Keratinocyte (primary cell): ENCODE data around the gene TKT. TPM values are rescaled to one million over a fixed set of nuclear protein-coding genes. Genes with fewer than 3 reads are reported as not detected.

Experiments used
- DNase-seq: peaks from one replicate; pipeline ENCODE4 v3.0.0-alpha.2; 2011; ENCODE audit warnings: low read depth, missing footprints, low spot score
- FAIRE-seq: peaks from 2 replicates; lab custom pipeline; 2011; peaks lifted over from hg19 to GRCh38; lab: Jason Lieb, UNC
- H2AFZ ChIP-seq: 2 replicates; pipeline ENCODE4 v1.6.0; 2012; ENCODE audit warnings: low read length, control low read depth, inconsistent platforms; ENCODE audit not compliant: control insufficient read depth
- H3K27ac ChIP-seq: 2 replicates; pipeline ENCODE4 v1.5.1; 2011; ENCODE audit warnings: low read length; ENCODE audit not compliant: control insufficient read depth, insufficient read depth
- H3K27me3 ChIP-seq: 3 replicates; pipeline ENCODE4 v1.6.0; 2011; ENCODE audit warnings: low read length; ENCODE audit not compliant: control insufficient read depth, insufficient read depth; ENCODE audit errors: extremely low read depth
- H3K36me3 ChIP-seq, 2 experiments: 2 replicates in 1 of 2; 3 replicates in 1 of 2; pipeline ENCODE4 v1.5.1; 2011; ENCODE audit warnings: low read length in 2 of 2, mild to moderate bottlenecking in 1 of 2; ENCODE audit not compliant: control insufficient read depth in 2 of 2, insufficient read depth in 2 of 2; ENCODE audit errors: extremely low read depth in 1 of 2
- H3K4me1 ChIP-seq: 3 replicates; pipeline ENCODE4 v1.5.1; 2011; ENCODE audit warnings: low read length; ENCODE audit not compliant: control insufficient read depth, insufficient read depth; ENCODE audit errors: extremely low read depth
- H3K4me2 ChIP-seq: 3 replicates; pipeline ENCODE4 v1.6.0; 2011; ENCODE audit warnings: low read depth, low read length; ENCODE audit not compliant: control insufficient read depth, insufficient read depth; ENCODE audit errors: extremely low read depth
- H3K4me3 ChIP-seq, 3 experiments: fragments of 200-600 bp in 1 of 3; sonication (generic) in 1 of 3; 2 replicates in 2 of 3; 3 replicates in 1 of 3; pipeline ENCODE4 v1.5.1; 2011 to 2016; ENCODE audit warnings: low read length in 3 of 3, mild to moderate bottlenecking in 3 of 3, control low read depth in 2 of 3, inconsistent platforms in 1 of 3, low read depth in 1 of 3, mixed read lengths in 1 of 3, mixed run types in 1 of 3, moderate library complexity in 1 of 3; ENCODE audit not compliant: control insufficient read depth in 2 of 3, insufficient read depth in 2 of 3; ENCODE audit errors: extremely low read depth in 1 of 3
- H3K79me2 ChIP-seq: 2 replicates; pipeline ENCODE4 v1.6.0; 2012; ENCODE audit warnings: low read length; ENCODE audit not compliant: control insufficient read depth, insufficient read depth
- H3K9ac ChIP-seq: 3 replicates; pipeline ENCODE4 v1.6.0; 2011; ENCODE audit warnings: low read length; ENCODE audit not compliant: control insufficient read depth, insufficient read depth; ENCODE audit errors: extremely low read depth
- H3K9me1 ChIP-seq: 3 replicates; pipeline ENCODE4 v1.6.0; 2011; ENCODE audit warnings: low read length; ENCODE audit not compliant: control insufficient read depth, insufficient read depth; ENCODE audit errors: extremely low read depth
- H3K9me3 ChIP-seq: 2 replicates; pipeline ENCODE4 v1.5.1; 2012; ENCODE audit warnings: low read depth, low read length; ENCODE audit not compliant: control insufficient read depth
- H4K20me1 ChIP-seq: 3 replicates; pipeline ENCODE4 v1.6.0; 2011; ENCODE audit warnings: low read length; ENCODE audit not compliant: control insufficient read depth, insufficient read depth; ENCODE audit errors: extremely low read depth
- EZH2 ChIP-seq: IDR thresholded peaks from one replicate; pipeline ENCODE4 v1.6.1; 2012; ENCODE audit warnings: inconsistent platforms, mild to moderate bottlenecking, low read length, moderate library complexity
- dilution Hi-C: fragments of 300-500 bp; cut with MboI; formaldehyde crosslinking; loops from one replicate; pipeline ENCODE4 v1.7.0; 2020; ENCODE audit warnings: low sequenced_read_pairs; ENCODE audit not compliant: extremely low pct_ligation_motif_present
- polyA plus RNA-seq, 5 experiments: library from polyadenylated mRNA; depleted of rRNA in 3 of 5; stranded (reverse) in 3 of 5; stranded (forward) in 1 of 5; unstranded in 1 of 5; fragments of >200 nt; gene quantifications; 1 replicate in 1 of 5; 2 replicates in 3 of 5; 3 replicates in 1 of 5; pipeline versions ENCODE4 v1.2.1 to v1.2.3, GENCODE V29; 2011 to 2012; ENCODE audit warnings: missing spikeins in 2 of 5, low read depth in 1 of 5, low replicate concordance in 1 of 5
- TF ChIP-seq, protein P1 (sequence below), 3 experiments: IDR thresholded peaks in 1 of 3; conservative IDR thresholded peaks in 1 of 3; optimal IDR thresholded peaks in 1 of 3; 2 replicates in 2 of 3; 3 replicates in 1 of 3; pipeline versions ENCODE3 to v1.5.1; 2011; ENCODE audit warnings: low read length in 3 of 3, mild to moderate bottlenecking in 3 of 3, moderate library complexity in 2 of 3, control low read depth in 1 of 3, inconsistent platforms in 1 of 3; ENCODE audit not compliant: insufficient read depth in 2 of 3; ENCODE audit errors: extremely low read depth in 1 of 3

The TKT gene
- polyA plus RNA-seq, 1 donor (not counting 4 experiments of a cell fraction or from before 2014, with no cell fraction given) = 266 TPM

DNA sequence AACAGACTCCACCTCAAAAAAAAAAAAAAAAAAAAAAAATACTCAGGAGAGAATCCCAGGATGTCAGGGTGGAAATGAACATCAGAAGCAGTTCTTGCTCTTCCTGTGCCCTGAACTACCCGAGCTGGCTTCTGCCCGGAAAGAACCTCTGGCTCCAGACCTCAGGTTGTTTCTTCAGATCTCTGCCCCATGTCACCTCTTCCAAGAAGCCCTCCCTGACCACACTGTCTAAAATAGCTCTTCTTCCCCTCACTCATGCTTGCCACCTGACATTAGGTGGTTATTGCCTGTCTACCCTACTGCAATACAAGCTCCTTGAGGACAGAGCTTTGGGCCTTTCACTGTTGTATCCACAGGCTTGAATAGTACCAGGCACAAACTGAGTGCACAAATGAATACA lies 8.2 kb downstream of the TKT start:
- peaks cover 100% of the 10 kb centered on the region for H3K79me2 ChIP-seq
- peaks cover 11% of the 10 kb centered on the region for H3K9me1 ChIP-seq
- peaks cover 18 to 26% of the 10 kb centered on the region in 2 experiments for H3K36me3 ChIP-seq
- DNase-seq (no peak), FAIRE-seq (no peak)
- H4K20me1 ChIP-seq = peaks cover 78% of the 10 kb centered on the region
- peaks cover 3% of the 10 kb centered on the region for H3K4me1 ChIP-seq
- no peak overlapping the region for H2AFZ ChIP-seq
- no peak overlapping the region for H3K9ac ChIP-seq
- dilution Hi-C loops = no loop called here
- no peak overlapping the region for H3K4me3 ChIP-seq
- H3K27me3 ChIP-seq = no peaks in the 10 kb centered on the region
- TF ChIP-seq, protein P1, sequence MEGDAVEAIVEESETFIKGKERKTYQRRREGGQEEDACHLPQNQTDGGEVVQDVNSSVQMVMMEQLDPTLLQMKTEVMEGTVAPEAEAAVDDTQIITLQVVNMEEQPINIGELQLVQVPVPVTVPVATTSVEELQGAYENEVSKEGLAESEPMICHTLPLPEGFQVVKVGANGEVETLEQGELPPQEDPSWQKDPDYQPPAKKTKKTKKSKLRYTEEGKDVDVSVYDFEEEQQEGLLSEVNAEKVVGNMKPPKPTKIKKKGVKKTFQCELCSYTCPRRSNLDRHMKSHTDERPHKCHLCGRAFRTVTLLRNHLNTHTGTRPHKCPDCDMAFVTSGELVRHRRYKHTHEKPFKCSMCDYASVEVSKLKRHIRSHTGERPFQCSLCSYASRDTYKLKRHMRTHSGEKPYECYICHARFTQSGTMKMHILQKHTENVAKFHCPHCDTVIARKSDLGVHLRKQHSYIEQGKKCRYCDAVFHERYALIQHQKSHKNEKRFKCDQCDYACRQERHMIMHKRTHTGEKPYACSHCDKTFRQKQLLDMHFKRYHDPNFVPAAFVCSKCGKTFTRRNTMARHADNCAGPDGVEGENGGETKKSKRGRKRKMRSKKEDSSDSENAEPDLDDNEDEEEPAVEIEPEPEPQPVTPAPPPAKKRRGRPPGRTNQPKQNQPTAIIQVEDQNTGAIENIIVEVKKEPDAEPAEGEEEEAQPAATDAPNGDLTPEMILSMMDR (optimal IDR thresholded peaks at IDR 0.05 in 1 of 3, IDR thresholded peaks at IDR 0.05 in 1 of 3, conservative IDR thresholded peaks at IDR 0.05 in 1 of 3; ENCODE audit: extremely low read depth in 1 of 3, insufficient read depth in 2 of 3, low read length in 3 of 3) = no peak
- TF ChIP-seq EZH2 = no peak
- no peak overlapping the region for H3K4me2 ChIP-seq
- H3K27ac ChIP-seq = no peak overlapping the region
- no peaks in the 10 kb centered on the region for H3K9me3 ChIP-seq

DNA sequence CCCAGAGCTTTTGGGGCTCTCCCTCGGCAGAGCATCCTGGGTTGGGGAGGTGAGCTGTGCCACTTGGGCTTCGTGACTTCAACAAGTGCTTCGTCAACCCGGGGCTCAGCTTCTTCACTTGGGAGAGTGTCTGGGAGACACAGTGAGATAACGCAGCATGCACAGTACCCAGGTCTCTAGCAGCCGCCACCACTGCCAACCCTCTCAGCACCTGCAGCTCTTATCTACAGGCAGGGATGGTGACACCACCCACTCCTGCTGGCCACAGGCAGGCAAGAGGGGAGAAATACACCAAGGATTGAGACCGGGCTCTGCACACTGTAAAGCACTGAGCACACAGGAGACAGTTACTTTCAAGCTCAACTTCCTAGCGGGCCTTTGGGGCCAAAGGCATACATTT lies 11.6 kb downstream of the TKT start:
- Histone ChIP-seq H3K27me3 (no peaks in the 10 kb centered on the region), H2AFZ (no peak overlapping the region), H3K4me2 (no peak overlapping the region), H3K27ac (no peak overlapping the region), H3K4me1 (peaks cover 2% of the 10 kb centered on the region), H3K36me3 (peaks cover 36 to 46% of the 10 kb centered on the region in 2 experiments), H3K79me2 (peaks cover 95% of the 10 kb centered on the region), H3K9ac (no peak overlapping the region), H3K9me1 (peaks cover 16% of the 10 kb centered on the region), H3K4me3 (no peak overlapping the region), H4K20me1 (peaks cover 66% of the 10 kb centered on the region), H3K9me3 (no peaks in the 10 kb centered on the region)
- FAIRE-seq (no peak), DNase-seq (no peak)
- TF ChIP-seq, protein P1 (optimal IDR thresholded peaks at IDR 0.05 in 1 of 3, IDR thresholded peaks at IDR 0.05 in 1 of 3, conservative IDR thresholded peaks at IDR 0.05 in 1 of 3; ENCODE audit: extremely low read depth in 1 of 3, insufficient read depth in 2 of 3, low read length in 3 of 3) = no peak
- TF ChIP-seq EZH2 = no peak
- dilution Hi-C loops = no loop called here
